GM18907 (cell line): ENCODE data around the gene GOT1.

Source experiments
- ATAC-seq: cut with Tn5 transposase; IDR thresholded peaks from one replicate; pipeline ENCODE4 v1.9.1; 2021; ENCODE audit warnings: mild to moderate bottlenecking, moderate library complexity; ENCODE audit not compliant: unreplicated experiment

Gene GOT1

GRCh38 chr10:99430451-99431189 is at the start of gene GOT1:
Gene GOT1 (minus strand): TSS chr10:99430624. CDS start chr10:99430565, 59 bp downstream.
- peak; percentile 96 for ATAC-seq

GRCh38 chr10:99470327-99470726 is 39.9 kb upstream of the GOT1 start:
- no peak for ATAC-seq

GRCh38 chr10:99467236-99467999 is 37.0 kb upstream of the GOT1 start:
- ATAC-seq, result no peak

GRCh38 chr10:99466632-99467223 is 36.3 kb upstream of the GOT1 start:
- ATAC-seq, result no peak

- no peak for ATAC-seq
These were observed 30.8 kb upstream of the GOT1 start for GRCh38 chr10:99461230-99461629.

- no peak for ATAC-seq
These were observed 29.6 kb upstream of the GOT1 start for GRCh38 chr10:99460070-99460469.

- no peak for ATAC-seq
These were observed 28.8 kb upstream of the GOT1 start for GRCh38 chr10:99459217-99459616.

GRCh38 chr10:99457813-99458212 is 27.4 kb upstream of the GOT1 start:
- ATAC-seq, result no peak

GRCh38 chr10:99456931-99457288 is 26.5 kb upstream of the GOT1 start:
- no peak for ATAC-seq

- ATAC-seq, result no peak
These were observed 25.9 kb upstream of the GOT1 start for GRCh38 chr10:99456207-99456930.

- no peak for ATAC-seq
These were observed 21.6 kb upstream of the GOT1 start for GRCh38 chr10:99451981-99452380.

GRCh38 chr10:99451499-99451788 is 21.0 kb upstream of the GOT1 start:
- ATAC-seq, result no peak

- no peak for ATAC-seq
These were observed 20.4 kb upstream of the GOT1 start for GRCh38 chr10:99450624-99451498.

- ATAC-seq, result no peak
These were observed 19.7 kb upstream of the GOT1 start for GRCh38 chr10:99450156-99450555.

GRCh38 chr10:99449023-99449422 is 18.6 kb upstream of the GOT1 start:
- ATAC-seq, result no peak

GRCh38 chr10:99444383-99445045 is 14.1 kb upstream of the GOT1 start:
- no peak for ATAC-seq

GRCh38 chr10:99443500-99443899 is 13.1 kb upstream of the GOT1 start:
- no peak for ATAC-seq

GRCh38 chr10:99442394-99442793 is 12.0 kb upstream of the GOT1 start:
- ATAC-seq, result no peak

- no peak for ATAC-seq
These were observed 8.5 kb upstream of the GOT1 start for GRCh38 chr10:99438890-99439289.

GRCh38 chr10:99435986-99436638 is 5.7 kb upstream of the GOT1 start:
- peak; percentile 49 for ATAC-seq
